GM23338 (cell line): ENCODE measurements around the gene ADCY7. TPM values are rescaled to one million over a fixed set of nuclear protein-coding genes. Genes with fewer than 3 reads are reported as not detected.
"Not testable (repeated sequence)": the region's sequence is repeated elsewhere in the genome, so short reads cannot be mapped to it uniquely, and the experiment has no call there.

Experiments
- ATAC-seq: fragments of 200-7000 bp; cut with Tn5 transposase; 3 replicates; pipeline ENCODE4 v1.9.1; 2020
- DNase-seq: peaks from one replicate; pipeline ENCODE4 v3.0.0-alpha.2; 2015; ENCODE audit warnings: low spot score
- H2AFZ ChIP-seq: fragments of 200-600 bp; sonication (generic); 2 replicates; pipeline ENCODE4 v1.8.0; 2016; ENCODE audit warnings: antibody characterized with exemption, mild to moderate bottlenecking, moderate library complexity
- H3F3A ChIP-seq: fragments of 200-600 bp; sonication (generic); replicated peaks from 2 replicates; pipeline ENCODE4 v1.8.0; 2017; ENCODE audit warnings: antibody characterized with exemption, mixed run types, low read depth
- H3K27ac ChIP-seq: fragments of 200-600 bp; sonication (generic); 2 replicates; pipeline ENCODE4 v1.6.1; 2016; ENCODE audit warnings: low read depth
- H3K27me3 ChIP-seq: fragments of 200-600 bp; sonication (generic); 2 replicates; pipeline ENCODE4 v1.8.0; 2016; ENCODE audit warnings: mild to moderate bottlenecking, mixed run types, moderate library complexity; ENCODE audit not compliant: insufficient read depth
- H3K36me3 ChIP-seq: fragments of 200-600 bp; sonication (generic); 2 replicates; pipeline ENCODE4 v1.8.0; 2016; ENCODE audit warnings: mild to moderate bottlenecking; ENCODE audit not compliant: insufficient read depth
- H3K4me1 ChIP-seq: fragments of 200-600 bp; sonication (generic); 2 replicates; pipeline ENCODE4 v1.8.0; 2016; ENCODE audit warnings: mild to moderate bottlenecking, moderate library complexity; ENCODE audit not compliant: insufficient read depth
- H3K4me2 ChIP-seq: fragments of 200-600 bp; sonication (generic); 2 replicates; pipeline ENCODE4 v1.7.1; 2017; ENCODE audit warnings: mixed run types
- H3K4me3 ChIP-seq: fragments of 200-600 bp; sonication (generic); 2 replicates; pipeline ENCODE4 v1.6.1; 2016; ENCODE audit warnings: mixed run types
- H3K79me2 ChIP-seq: fragments of 200-600 bp; sonication (generic); replicated peaks from 2 replicates; pipeline ENCODE4 v1.8.0; 2017; ENCODE audit warnings: mild to moderate bottlenecking; ENCODE audit not compliant: insufficient read depth
- H3K9me2 ChIP-seq: fragments of 200-600 bp; sonication (generic); 2 replicates; pipeline ENCODE4 v1.8.0; 2017; ENCODE audit not compliant: insufficient read depth
- H4K20me1 ChIP-seq: fragments of 200-600 bp; sonication (generic); replicated peaks from 2 replicates; pipeline ENCODE4 v1.8.0; 2017; ENCODE audit warnings: mild to moderate bottlenecking; ENCODE audit not compliant: insufficient read depth
- H3K27ac Mint-ChIP-seq: 2 replicates; pipeline ENCODE4 v1.8.0; 2020; ENCODE audit warnings: inconsistent platforms, mild to moderate bottlenecking, moderate library complexity, mixed read lengths
- H3K27me3 Mint-ChIP-seq: 3 replicates; pipeline ENCODE4 v1.8.0; 2022; ENCODE audit warnings: low read depth, mild to moderate bottlenecking, moderate library complexity, mixed read lengths, inconsistent platforms; ENCODE audit not compliant: insufficient read depth, poor library complexity
- H3K36me3 Mint-ChIP-seq: 3 replicates; pipeline ENCODE4 v1.8.0; 2021; ENCODE audit warnings: low read depth, mild to moderate bottlenecking, inconsistent platforms, moderate library complexity, mixed read lengths
- H3K4me1 Mint-ChIP-seq: 3 replicates; pipeline ENCODE4 v1.8.0; 2020; ENCODE audit warnings: mild to moderate bottlenecking, inconsistent platforms, mixed read lengths
- H3K4me3 Mint-ChIP-seq: 3 replicates; pipeline ENCODE4 v1.8.0; 2021; ENCODE audit warnings: moderate library complexity, mild to moderate bottlenecking, inconsistent platforms, mixed read lengths
- H3K9me3 Mint-ChIP-seq: 3 replicates; pipeline ENCODE4 v1.8.0; 2020; ENCODE audit warnings: moderate library complexity, mild to moderate bottlenecking, inconsistent platforms, mixed read lengths
- CREB1 ChIP-seq: fragments of 250-450 bp; sonication (Bioruptor Pico); IDR thresholded peaks from 2 replicates; pipeline ENCODE4 v1.5.0; 2020; ENCODE audit warnings: low read depth, mild to moderate bottlenecking, moderate library complexity
- CTCF ChIP-seq, 2 experiments: fragments of 200-600 bp in 1 of 2; sonication (generic) in 1 of 2; conservative IDR thresholded peaks; 2 replicates each; pipeline versions ENCODE4 v1.5.1 to v1.6.1; 2016 to 2017; ENCODE audit warnings: antibody characterized with exemption in 2 of 2, low read depth in 2 of 2, mild to moderate bottlenecking in 2 of 2, moderate library complexity in 1 of 2
- EZH2phosphoT487 ChIP-seq: fragments of 200-600 bp; sonication (generic); IDR thresholded peaks from one replicate; pipeline ENCODE4 v1.8.1; 2018; ENCODE audit warnings: antibody characterized with exemption; ENCODE audit not compliant: unreplicated experiment
- JUNB ChIP-seq: IDR thresholded peaks from one replicate; pipeline ENCODE4 v1.6.1; 2016; ENCODE audit warnings: antibody characterized with exemption; ENCODE audit not compliant: unreplicated experiment
- NANOG ChIP-seq: IDR thresholded peaks from 2 replicates; pipeline ENCODE4 v1.6.1; 2016; ENCODE audit warnings: antibody characterized with exemption, borderline replicate concordance
- STAT1 ChIP-seq: IDR thresholded peaks from one replicate; pipeline ENCODE4 v1.6.1; 2016; ENCODE audit warnings: antibody characterized with exemption; ENCODE audit not compliant: unreplicated experiment
- polyA plus RNA-seq: library from polyadenylated mRNA; unstranded; fragments of >200 nt; fragmentation: Nextera tagmentation; extraction: Ambion mirVana; gene quantifications from 2 replicates; pipeline ENCODE4 v1.2.1, GENCODE V29; 2016
- total RNA-seq: library from RNA; depleted of rRNA; stranded (reverse); fragments of >200 nt; shearing (Covaris generic); gene quantifications from 2 replicates; pipeline ENCODE4 v1.2.3, GENCODE V29; 2014
- TF ChIP-seq, protein P1 (sequence below): IDR thresholded peaks from one replicate; pipeline ENCODE4 v1.6.1; 2018; ENCODE audit warnings: antibody characterized with exemption; ENCODE audit not compliant: unreplicated experiment
- TF ChIP-seq, protein P2 (sequence below): IDR thresholded peaks from 2 replicates; pipeline ENCODE4 v1.6.1; 2016; ENCODE audit warnings: antibody characterized with exemption

The ADCY7 gene
- total and polyA plus RNA-seq, 2 experiments from 2014 or later = 2.4 to 10.5 TPM

GRCh38 chr16:50340578-50340977 is 74.2 kb downstream of the ADCY7 start (continued):
- TF ChIP-seq, protein P1, sequence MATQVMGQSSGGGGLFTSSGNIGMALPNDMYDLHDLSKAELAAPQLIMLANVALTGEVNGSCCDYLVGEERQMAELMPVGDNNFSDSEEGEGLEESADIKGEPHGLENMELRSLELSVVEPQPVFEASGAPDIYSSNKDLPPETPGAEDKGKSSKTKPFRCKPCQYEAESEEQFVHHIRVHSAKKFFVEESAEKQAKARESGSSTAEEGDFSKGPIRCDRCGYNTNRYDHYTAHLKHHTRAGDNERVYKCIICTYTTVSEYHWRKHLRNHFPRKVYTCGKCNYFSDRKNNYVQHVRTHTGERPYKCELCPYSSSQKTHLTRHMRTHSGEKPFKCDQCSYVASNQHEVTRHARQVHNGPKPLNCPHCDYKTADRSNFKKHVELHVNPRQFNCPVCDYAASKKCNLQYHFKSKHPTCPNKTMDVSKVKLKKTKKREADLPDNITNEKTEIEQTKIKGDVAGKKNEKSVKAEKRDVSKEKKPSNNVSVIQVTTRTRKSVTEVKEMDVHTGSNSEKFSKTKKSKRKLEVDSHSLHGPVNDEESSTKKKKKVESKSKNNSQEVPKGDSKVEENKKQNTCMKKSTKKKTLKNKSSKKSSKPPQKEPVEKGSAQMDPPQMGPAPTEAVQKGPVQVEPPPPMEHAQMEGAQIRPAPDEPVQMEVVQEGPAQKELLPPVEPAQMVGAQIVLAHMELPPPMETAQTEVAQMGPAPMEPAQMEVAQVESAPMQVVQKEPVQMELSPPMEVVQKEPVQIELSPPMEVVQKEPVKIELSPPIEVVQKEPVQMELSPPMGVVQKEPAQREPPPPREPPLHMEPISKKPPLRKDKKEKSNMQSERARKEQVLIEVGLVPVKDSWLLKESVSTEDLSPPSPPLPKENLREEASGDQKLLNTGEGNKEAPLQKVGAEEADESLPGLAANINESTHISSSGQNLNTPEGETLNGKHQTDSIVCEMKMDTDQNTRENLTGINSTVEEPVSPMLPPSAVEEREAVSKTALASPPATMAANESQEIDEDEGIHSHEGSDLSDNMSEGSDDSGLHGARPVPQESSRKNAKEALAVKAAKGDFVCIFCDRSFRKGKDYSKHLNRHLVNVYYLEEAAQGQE = no peak
- no peak for TF ChIP-seq CREB1
- no peak for TF ChIP-seq JUNB
- no peak for TF ChIP-seq STAT1
- TF ChIP-seq EZH2phosphoT487 = no peak
- TF ChIP-seq CTCF (conservative IDR thresholded peaks at IDR 0.05; ENCODE audit: low read depth in 2 of 2) = no peak
- no peak for TF ChIP-seq NANOG
- TF ChIP-seq, protein P2, sequence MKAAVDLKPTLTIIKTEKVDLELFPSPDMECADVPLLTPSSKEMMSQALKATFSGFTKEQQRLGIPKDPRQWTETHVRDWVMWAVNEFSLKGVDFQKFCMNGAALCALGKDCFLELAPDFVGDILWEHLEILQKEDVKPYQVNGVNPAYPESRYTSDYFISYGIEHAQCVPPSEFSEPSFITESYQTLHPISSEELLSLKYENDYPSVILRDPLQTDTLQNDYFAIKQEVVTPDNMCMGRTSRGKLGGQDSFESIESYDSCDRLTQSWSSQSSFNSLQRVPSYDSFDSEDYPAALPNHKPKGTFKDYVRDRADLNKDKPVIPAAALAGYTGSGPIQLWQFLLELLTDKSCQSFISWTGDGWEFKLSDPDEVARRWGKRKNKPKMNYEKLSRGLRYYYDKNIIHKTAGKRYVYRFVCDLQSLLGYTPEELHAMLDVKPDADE = no peak

DNA sequence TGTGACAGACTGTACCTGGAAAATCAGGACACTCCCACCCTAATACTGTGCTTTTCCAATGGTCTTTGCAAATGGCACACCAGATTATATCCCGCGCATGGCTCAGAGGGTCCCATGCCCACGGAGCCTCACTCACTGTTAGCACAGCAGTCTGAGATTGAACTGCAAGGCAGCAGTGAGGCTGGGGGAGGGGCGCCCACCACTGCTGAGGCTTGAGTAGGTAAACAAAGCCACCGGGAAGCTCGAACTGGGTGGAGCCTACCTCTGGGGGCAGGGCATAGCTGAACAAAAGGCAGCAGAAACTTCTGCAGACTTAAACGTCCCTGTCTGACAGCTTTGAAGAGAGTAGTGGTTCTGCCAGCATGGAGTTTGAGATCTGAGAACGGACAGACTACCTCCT is 77.2 kb downstream of the ADCY7 start:
- Histone ChIP-seq H3K36me3 (peaks cover 23% of the 10 kb centered on the region; the same call in 1 of the 2 replicates), H3K79me2 (peaks cover 17% of the 10 kb centered on the region)
- H3K9me2 ChIP-seq, H3K27ac ChIP-seq, H3K4me1 ChIP-seq, H3K4me3 Mint-ChIP-seq, DNase-seq, H2AFZ ChIP-seq, H4K20me1 ChIP-seq, H3K27me3 Mint-ChIP-seq, H3K4me3 ChIP-seq, H3K9me3 Mint-ChIP-seq, H3F3A ChIP-seq, H3K4me2 ChIP-seq, H3K27ac Mint-ChIP-seq, H3K27me3 ChIP-seq: not testable (repeated sequence)
- H3K36me3 Mint-ChIP-seq = peaks cover 74% of the 10 kb centered on the region
- peak; percentile 77 for ATAC-seq
- H3K4me1 Mint-ChIP-seq = peaks cover 13% of the 10 kb centered on the region; the same call in 2 of the 3 replicates

DNA sequence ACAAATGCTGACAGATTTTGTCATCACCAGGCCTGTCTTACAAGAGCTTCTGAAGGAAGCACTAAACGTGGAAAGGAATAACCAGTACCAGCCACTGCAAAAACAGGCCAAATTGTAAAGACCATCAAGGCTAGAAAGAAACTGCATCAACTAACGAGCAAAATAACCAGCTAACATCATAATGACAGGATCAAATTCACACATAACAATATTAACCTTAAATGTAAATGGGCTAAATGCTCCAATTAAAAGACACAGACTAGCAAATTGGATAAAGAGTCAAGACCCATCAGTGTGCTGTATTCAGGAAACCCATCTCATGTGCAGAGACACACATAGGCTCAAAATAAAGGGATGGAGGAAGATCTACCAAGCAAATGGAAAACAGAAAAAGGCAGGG is 78.9 kb downstream of the ADCY7 start:
- not testable (repeated sequence) for H3K9me2 ChIP-seq, H3K27me3 ChIP-seq, H3K9me3 Mint-ChIP-seq, ATAC-seq, H3K27ac ChIP-seq, DNase-seq, H2AFZ ChIP-seq, H3K4me3 ChIP-seq, H3K27me3 Mint-ChIP-seq, H3K4me1 ChIP-seq, H3K4me3 Mint-ChIP-seq, H3F3A ChIP-seq, H3K27ac Mint-ChIP-seq, H4K20me1 ChIP-seq, H3K4me2 ChIP-seq
- Mint-ChIP-seq H3K36me3 (peaks cover 85% of the 10 kb centered on the region), H3K4me1 (peaks cover 13% of the 10 kb centered on the region; the same call in 2 of the 3 replicates)
- Histone ChIP-seq H3K36me3 (peaks cover 25% of the 10 kb centered on the region; the same call in 1 of the 2 replicates), H3K79me2 (peaks cover 20% of the 10 kb centered on the region)
